Caco-2 (cell line): Measurements from ENCODE around the gene ZNF605. TPM values are rescaled to one million over a fixed set of nuclear protein-coding genes. Genes with fewer than 3 reads are reported as not detected.

Experiments used
- BruUV-seq: library from RNA; stranded (reverse); fragments of 400-500 nt; replicated peaks from 2 replicates; lab custom pipeline; 2021; lab: Mats Ljungman, UMichigan
- CTCF ChIA-PET: fragments of 300-600 bp; sonication (Branson Sonifier 250); formaldehyde crosslinking; loops from one replicate; lab custom pipeline; 2022; ENCODE audit warnings: antibody characterized with exemption; lab: Charles Lee
- POLR2A ChIA-PET: fragments of 300-600 bp; sonication (Branson Sonifier 250); formaldehyde crosslinking; loops from one replicate; lab custom pipeline; 2022; ENCODE audit warnings: antibody characterized with exemption; lab: Charles Lee
- DNase-seq, 2 experiments: peaks; one replicate each; pipeline versions ENCODE4 v3.0.0 to v3.0.0-alpha.2; 2020 to 2022
- H3K27me3 ChIP-seq: replicated peaks from 2 replicates; pipeline ENCODE4 v1.6.0; 2011; ENCODE audit warnings: low read length; ENCODE audit not compliant: control insufficient read depth, insufficient read depth
- H3K36me3 ChIP-seq: 2 replicates; pipeline ENCODE4 v1.5.1; 2011; ENCODE audit warnings: low read length; ENCODE audit not compliant: control insufficient read depth, insufficient read depth
- H3K4me1 ChIP-seq: fragments of 250-450 bp; sonication (Bioruptor Pico); 2 replicates; pipeline ENCODE4 v1.5.1; 2020; ENCODE audit warnings: mild to moderate bottlenecking
- H3K4me3 ChIP-seq: 2 replicates; pipeline ENCODE4 v1.5.1; 2011; ENCODE audit warnings: low read depth, mild to moderate bottlenecking, control low read depth, low read length
- H3K9me3 ChIP-seq: fragments of 250-450 bp; sonication (Bioruptor Pico); 2 replicates; pipeline ENCODE4 v1.5.1; 2020; ENCODE audit warnings: mild to moderate bottlenecking, moderate library complexity
- H3K27ac Mint-ChIP-seq: one replicate; pipeline ENCODE4 v1.8.0; 2022; ENCODE audit warnings: mixed read lengths; ENCODE audit not compliant: unreplicated experiment
- H3K27me3 Mint-ChIP-seq: one replicate; pipeline ENCODE4 v1.8.0; 2022; ENCODE audit warnings: mixed read lengths; ENCODE audit not compliant: insufficient read depth, unreplicated experiment
- H3K36me3 Mint-ChIP-seq: one replicate; pipeline ENCODE4 v1.8.0; 2022; ENCODE audit warnings: mild to moderate bottlenecking, mixed read lengths; ENCODE audit not compliant: insufficient read depth, unreplicated experiment
- H3K4me1 Mint-ChIP-seq: one replicate; pipeline ENCODE4 v1.8.0; 2022; ENCODE audit warnings: low read depth, mixed read lengths; ENCODE audit not compliant: unreplicated experiment
- H3K4me3 Mint-ChIP-seq: one replicate; pipeline ENCODE4 v1.8.0; 2022; ENCODE audit warnings: mild to moderate bottlenecking, moderate library complexity, mixed read lengths; ENCODE audit not compliant: unreplicated experiment
- H3K9me3 Mint-ChIP-seq: one replicate; pipeline ENCODE4 v1.8.0; 2022; ENCODE audit warnings: mixed read lengths; ENCODE audit not compliant: unreplicated experiment
- intact Hi-C: fragments of 100-400 bp; cut with micrococcal nuclease; formaldehyde crosslinking; loops from one replicate; pipeline ENCODE4 v1.10.0; 2022; ENCODE audit not compliant: unreplicated experiment
- total RNA-seq: library from RNA; stranded (reverse); gene quantifications from 2 replicates; pipeline ENCODE4 v1.2.3, GENCODE V29; 2022
- TF ChIP-seq, protein P1 (sequence below), 2 experiments: fragments of 200-600 bp in 1 of 2; IDR thresholded peaks; 1 replicate in 1 of 2; 2 replicates in 1 of 2; pipeline versions ENCODE4 v1.5.1 to v1.8.0; 2011 to 2022; ENCODE audit warnings: antibody characterized with exemption in 1 of 2, control low read depth in 1 of 2, inconsistent platforms in 1 of 2, low read depth in 1 of 2, low read length in 1 of 2, mild to moderate bottlenecking in 1 of 2, moderate library complexity in 1 of 2; ENCODE audit not compliant: insufficient read depth in 1 of 2, severe bottlenecking in 1 of 2, unreplicated experiment in 1 of 2

ZNF605 gene
- total RNA-seq, 1 experiment from 2014 or later = 7.1 TPM

DNA sequence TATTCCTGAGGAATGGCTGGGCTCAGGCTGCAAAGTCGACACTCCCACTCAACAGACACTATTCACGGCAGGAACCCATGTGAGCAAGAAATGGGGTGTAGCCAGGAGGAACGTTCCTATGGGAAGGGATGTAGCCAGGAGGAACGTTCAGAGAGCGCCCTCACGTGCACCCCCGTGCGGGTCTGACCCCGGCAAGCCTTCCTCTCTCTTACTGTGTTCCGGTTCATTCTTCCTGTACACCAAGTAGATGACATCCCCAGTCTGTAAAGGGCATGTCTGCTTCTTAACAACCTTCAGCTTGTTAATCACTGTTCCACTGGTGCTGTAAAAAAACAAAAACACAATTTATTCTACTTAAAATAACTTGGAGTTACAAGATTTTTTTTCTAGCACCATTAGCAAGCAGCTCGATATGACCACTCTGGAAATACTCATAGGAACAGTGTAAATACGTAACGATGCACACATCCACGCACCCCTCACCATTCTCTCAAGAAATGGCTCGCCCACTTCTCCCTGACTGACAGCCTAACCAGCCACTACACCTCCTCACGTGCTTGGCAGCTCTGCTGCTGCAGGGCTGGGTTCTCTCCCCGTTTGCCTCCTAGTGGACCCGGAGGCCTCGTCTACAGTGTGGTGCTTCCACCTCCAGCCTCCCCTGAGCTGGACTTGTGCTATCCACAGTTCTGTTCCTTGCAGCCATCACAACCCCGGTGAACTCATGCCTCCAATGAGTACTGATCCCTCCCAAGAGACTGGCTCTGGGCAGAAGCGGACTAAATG lies 83.8 kb downstream of the ZNF605 start:
- Mint-ChIP-seq H3K9me3 (peaks cover 8% of the 10 kb centered on the region), H3K36me3 (peaks cover 51% of the 10 kb centered on the region)
- BruUV-seq = no TSS peak

DNA sequence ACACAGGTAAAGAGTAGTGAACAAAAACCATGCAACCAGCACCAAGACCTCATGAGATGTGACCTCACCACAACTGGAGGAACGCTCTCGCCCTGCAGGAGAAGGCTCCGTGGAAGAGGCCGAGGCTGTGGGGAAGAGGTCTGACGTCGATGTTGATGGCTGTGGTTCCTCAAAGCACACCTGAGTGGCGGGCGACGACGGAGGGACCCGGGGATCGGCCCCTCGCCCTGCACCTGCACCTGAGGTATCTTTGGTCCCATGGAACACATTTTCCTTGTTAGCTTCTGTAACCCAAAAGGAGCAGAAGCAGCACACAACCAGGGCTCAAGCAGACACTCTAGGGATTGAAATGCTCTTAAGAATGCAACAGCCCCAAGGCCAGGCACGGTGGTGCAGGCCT lies 86.6 kb downstream of the ZNF605 start:
- no peaks in the 10 kb centered on the region for H3K4me1 Mint-ChIP-seq
- H3K9me3 Mint-ChIP-seq = peaks cover 13% of the 10 kb centered on the region
- DNase-seq = no peak
- intact Hi-C loops = no loop called here
- Histone ChIP-seq H3K27me3 (no peaks in the 10 kb centered on the region), H3K4me3 (no peak overlapping the region), H3K4me1 (no peaks in the 10 kb centered on the region), H3K36me3 (peaks cover 1% of the 10 kb centered on the region; the same call in 1 of the 2 replicates), H3K9me3 (peaks cover 4% of the 10 kb centered on the region; the same call in 1 of the 2 replicates)
- no peak overlapping the region for H3K27ac Mint-ChIP-seq
- TF ChIP-seq, protein P1, sequence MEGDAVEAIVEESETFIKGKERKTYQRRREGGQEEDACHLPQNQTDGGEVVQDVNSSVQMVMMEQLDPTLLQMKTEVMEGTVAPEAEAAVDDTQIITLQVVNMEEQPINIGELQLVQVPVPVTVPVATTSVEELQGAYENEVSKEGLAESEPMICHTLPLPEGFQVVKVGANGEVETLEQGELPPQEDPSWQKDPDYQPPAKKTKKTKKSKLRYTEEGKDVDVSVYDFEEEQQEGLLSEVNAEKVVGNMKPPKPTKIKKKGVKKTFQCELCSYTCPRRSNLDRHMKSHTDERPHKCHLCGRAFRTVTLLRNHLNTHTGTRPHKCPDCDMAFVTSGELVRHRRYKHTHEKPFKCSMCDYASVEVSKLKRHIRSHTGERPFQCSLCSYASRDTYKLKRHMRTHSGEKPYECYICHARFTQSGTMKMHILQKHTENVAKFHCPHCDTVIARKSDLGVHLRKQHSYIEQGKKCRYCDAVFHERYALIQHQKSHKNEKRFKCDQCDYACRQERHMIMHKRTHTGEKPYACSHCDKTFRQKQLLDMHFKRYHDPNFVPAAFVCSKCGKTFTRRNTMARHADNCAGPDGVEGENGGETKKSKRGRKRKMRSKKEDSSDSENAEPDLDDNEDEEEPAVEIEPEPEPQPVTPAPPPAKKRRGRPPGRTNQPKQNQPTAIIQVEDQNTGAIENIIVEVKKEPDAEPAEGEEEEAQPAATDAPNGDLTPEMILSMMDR (IDR thresholded peaks at IDR 0.05; ENCODE audit: insufficient read depth in 1 of 2, low read depth in 1 of 2, low read length in 1 of 2, severe bottlenecking in 1 of 2, unreplicated experiment in 1 of 2) = no peak
- CTCF ChIA-PET = no interaction called here
- no peaks in the 10 kb centered on the region for H3K27me3 Mint-ChIP-seq
- BruUV-seq = no TSS peak
- H3K36me3 Mint-ChIP-seq = peaks cover 53% of the 10 kb centered on the region
- H3K4me3 Mint-ChIP-seq = no peak overlapping the region
- POLR2A ChIA-PET = no interaction called here

More for the DNA sequence above, 83.8 kb downstream of the ZNF605 start:
- no peak overlapping the region for H3K4me3 ChIP-seq
- no peaks in the 10 kb centered on the region for H3K4me1 ChIP-seq
- H3K4me3 Mint-ChIP-seq = no peak overlapping the region
- CTCF ChIA-PET = no interaction called here
- no peak overlapping the region for H3K27ac Mint-ChIP-seq
- no peaks in the 10 kb centered on the region for H3K36me3 ChIP-seq
- POLR2A ChIA-PET = no interaction called here
- no peak for DNase-seq
- no peaks in the 10 kb centered on the region for H3K27me3 Mint-ChIP-seq
- H3K4me1 Mint-ChIP-seq = no peaks in the 10 kb centered on the region
- H3K9me3 ChIP-seq = no peaks in the 10 kb centered on the region; the same call in 1 of the 2 replicates
- H3K27me3 ChIP-seq = no peaks in the 10 kb centered on the region
- intact Hi-C loops = no loop called here
- TF ChIP-seq, protein P1 (IDR thresholded peaks at IDR 0.05; ENCODE audit: insufficient read depth in 1 of 2, low read depth in 1 of 2, low read length in 1 of 2, severe bottlenecking in 1 of 2, unreplicated experiment in 1 of 2) = no peak

Other genes with a start within 250 kb of the ZNF605 start
- gene PGAM5, start 245.5 kb downstream of the ZNF605 start, total RNA-seq = 78.1 and 87.8 TPM in 2 replicates
- 80.8 and 86.6 TPM in 2 replicates for gene ANKLE2, start 194.5 kb downstream of the ZNF605 start, total RNA-seq
- 62.2 and 67.0 TPM in 2 replicates for gene GOLGA3, start 127.4 kb downstream of the ZNF605 start, total RNA-seq
- gene CHFR, start 68.7 kb downstream of the ZNF605 start, total RNA-seq = 28.0 and 32.3 TPM in 2 replicates
- 15.0 and 17.8 TPM in 2 replicates for gene ZNF26, start 30.1 kb upstream of the ZNF605 start, total RNA-seq
- 21.8 and 24.9 TPM in 2 replicates for gene ZNF84, start 81.2 kb upstream of the ZNF605 start, total RNA-seq
- 12.1 and 12.5 TPM in 2 replicates for gene ZNF140, start 124.6 kb upstream of the ZNF605 start, total RNA-seq
- 2.0 and 2.3 TPM in 2 replicates for gene ZNF891, start 174.0 kb upstream of the ZNF605 start, total RNA-seq
- 6.9 and 7.6 TPM in 2 replicates for gene ZNF10, start 174.3 kb upstream of the ZNF605 start, total RNA-seq
- gene ZNF268, start 225.2 kb upstream of the ZNF605 start, total RNA-seq = 24.1 and 32.0 TPM in 2 replicates